GM21447 (cell line): ENCODE data around the gene COL11A1.
"Not testable (repeated sequence)": the region's sequence is repeated elsewhere in the genome, so short reads cannot be mapped to it uniquely, and the experiment has no call there.

Experiments used
- ATAC-seq: cut with Tn5 transposase; IDR thresholded peaks from one replicate; pipeline ENCODE4 v1.9.1; 2021; ENCODE audit not compliant: unreplicated experiment

COL11A1 gene

GRCh38 chr1:102840741-102841140, 267.6 kb downstream of the COL11A1 start:
- ATAC-seq = no peak

- no peak for ATAC-seq
Measured at GRCh38 chr1:102838016-102838415, 270.3 kb downstream of the COL11A1 start.

GRCh38 chr1:102837551-102837950, 270.8 kb downstream of the COL11A1 start:
- no peak for ATAC-seq

- ATAC-seq = no peak
Measured at GRCh38 chr1:102836991-102837390, 271.3 kb downstream of the COL11A1 start.

- ATAC-seq = no peak
Measured at GRCh38 chr1:102834688-102835320, 273.5 kb downstream of the COL11A1 start.

GRCh38 chr1:102833151-102833550, 275.2 kb downstream of the COL11A1 start:
- ATAC-seq = no peak

GRCh38 chr1:102826706-102827105, 281.6 kb downstream of the COL11A1 start:
- ATAC-seq = not testable (repeated sequence)
